ENCODE results near the gene ATF7. TPM values are rescaled to one million over a fixed set of nuclear protein-coding genes. Genes with fewer than 3 reads are reported as not detected.
A peak's percentile ranks its signal among the peaks of the same experiment; 100 is the strongest.

The ATF7 gene
- total and polyA plus RNA-seq, 9 of the 15 experiments (the other 6 are each of a cell fraction or from before 2014, with no cell fraction given), result 10.6 to 30.4 (median 20.7) TPM

- TF ChIP-seq SPI1 (IDR thresholded peaks at IDR 0.05; ENCODE audit: borderline replicate concordance, low read depth, low read length) (no peak), ZBTB5 (IDR thresholded peaks at IDR 0.05) (no peak), XRCC3 (IDR thresholded peaks at IDR 0.05) (no peak), BRF2 (IDR thresholded peaks at IDR 0.05; ENCODE audit: borderline replicate concordance, insufficient read depth, insufficient read length) (no peak), XRCC5 (IDR thresholded peaks at IDR 0.05; ENCODE audit: low read depth, low read length) (peak; percentile 43; the same call in 1 of the 2 replicates), FOXO4 (CRISPR knock-in tag; IDR thresholded peaks at IDR 0.05) (no peak), BCLAF1 (IDR thresholded peaks at IDR 0.05; ENCODE audit: borderline replicate concordance in 1 of 2, control insufficient read depth in 1 of 2, low read depth in 2 of 2, low read length in 1 of 2) (no peak), BCOR (IDR thresholded peaks at IDR 0.05) (no peak), PRDM10 (IDR thresholded peaks at IDR 0.05; ENCODE audit: partially characterized antibody) (no peak), CXXC5 (CRISPR knock-in tag; IDR thresholded peaks at IDR 0.05) (peak; percentile 90), PHF8 (IDR thresholded peaks at IDR 0.05; ENCODE audit: borderline replicate concordance, low read length) (peak; percentile 95), USF2 (CRISPR knock-in tag; IDR thresholded peaks at IDR 0.05) (no peak)
Observed at GRCh38 chr12:53500776-53501614, 125.2 kb downstream of the ATF7 start, which contains the start of gene TARBP2 (continued).

Data from K562 (cell line).